Measurements from ENCODE around the gene STARD8.

GRCh38 chrX:68717196-68717595, 69.7 kb downstream of the STARD8 start:
- TF ChIP-seq CTCF (IDR thresholded peaks at IDR 0.05 in 8 of 11, conservative IDR thresholded peaks at IDR 0.05 in 3 of 11) (no peak), POLR2A (IDR thresholded peaks at IDR 0.05) (no peak), POLR2AphosphoS5 (IDR thresholded peaks at IDR 0.05) (no peak)
